ENCODE data around the gene SLC4A8.
"Not testable (repeated sequence)": the region's sequence is repeated elsewhere in the genome, so short reads cannot be mapped to it uniquely, and the experiment has no call there.

The SLC4A8 gene

GRCh38 chr12:51482929-51483697 lies 58.5 kb downstream of the SLC4A8 start:
- DNase-seq: no peak

- no peak for DNase-seq
These were observed 59.5 kb downstream of the SLC4A8 start for GRCh38 chr12:51484119-51484518.

- DNase-seq: no peak
These were observed 63.6 kb downstream of the SLC4A8 start for GRCh38 chr12:51488281-51488680.

GRCh38 chr12:51493281-51493680 lies 68.7 kb downstream of the SLC4A8 start:
- DNase-seq: no peak

- no peak for DNase-seq
These were observed 72.3 kb downstream of the SLC4A8 start for GRCh38 chr12:51496895-51497294.

- no peak for DNase-seq
These were observed 80.2 kb downstream of the SLC4A8 start for GRCh38 chr12:51504851-51505250.

- DNase-seq: no peak
These were observed 80.9 kb downstream of the SLC4A8 start for GRCh38 chr12:51505360-51506105.

- DNase-seq: no peak
These were observed 82.5 kb downstream of the SLC4A8 start for GRCh38 chr12:51507178-51507577.

GRCh38 chr12:51508285-51508684 lies 83.7 kb downstream of the SLC4A8 start:
- no peak for DNase-seq

GRCh38 chr12:51511546-51512260 lies 87.1 kb downstream of the SLC4A8 start:
- no peak for DNase-seq

GRCh38 chr12:51512438-51512837 lies 87.8 kb downstream of the SLC4A8 start:
- no peak for DNase-seq

- DNase-seq: not testable (repeated sequence)
These were observed 90.4 kb downstream of the SLC4A8 start for GRCh38 chr12:51515037-51515436.

GRCh38 chr12:51517316-51517715 lies 92.7 kb downstream of the SLC4A8 start:
- no peak for DNase-seq

- no peak for DNase-seq
These were observed 93.2 kb downstream of the SLC4A8 start for GRCh38 chr12:51517800-51518199.

GRCh38 chr12:51519755-51520154 lies 95.1 kb downstream of the SLC4A8 start:
- no peak for DNase-seq

GRCh38 chr12:51520576-51521325 lies 96.1 kb downstream of the SLC4A8 start:
- DNase-seq: no peak

- no peak for DNase-seq
These were observed 97.1 kb downstream of the SLC4A8 start for GRCh38 chr12:51521554-51522276.

GRCh38 chr12:51522696-51523095 lies 98.1 kb downstream of the SLC4A8 start:
- no peak for DNase-seq

- DNase-seq: no peak
These were observed 99.8 kb downstream of the SLC4A8 start for GRCh38 chr12:51524386-51524901.

- no peak for DNase-seq
These were observed 100.9 kb downstream of the SLC4A8 start for GRCh38 chr12:51525518-51525917.

- DNase-seq: no peak
These were observed 103.3 kb downstream of the SLC4A8 start for GRCh38 chr12:51527966-51528365.

Measured in NCI-H2081 (cell line).